Heart left ventricle (tissue), 16 donors: ENCODE results near the gene PDCD1LG2. TPM values are rescaled to one million over a fixed set of nuclear protein-coding genes. Genes with fewer than 3 reads are reported as not detected.

Experiments used
- ATAC-seq, 4 donors: fragments of 200-7000 bp; cut with Tn5 transposase; one replicate each; pipeline ENCODE4 v1.9.1; 2020 to 2022; ENCODE audit warnings: moderate library complexity in 4 of 4, mild to moderate bottlenecking in 3 of 4, moderate number of reproducible peaks in 1 of 4
- DNase-seq, 5 donors: peaks; one replicate each; pipeline ENCODE4 v3.0.0-alpha.2; 2020
- H3K27ac ChIP-seq, 12 donors: fragments of 200-600 bp; sonication (generic) in 4 of 12; one replicate each; pipeline versions ENCODE4 v1.5.0 to v1.8.0; 2016 to 2022; ENCODE audit warnings: mild to moderate bottlenecking in 2 of 12
- H3K27me3 ChIP-seq, 9 donors: fragments of 200-600 bp; sonication (generic) in 2 of 9; one replicate each; pipeline versions ENCODE4 v1.5.1 to v1.8.0; 2016 to 2022; ENCODE audit warnings: mild to moderate bottlenecking in 3 of 9
- H3K36me3 ChIP-seq, 9 donors: fragments of 200-600 bp; sonication (generic) in 2 of 9; one replicate each; pipeline versions ENCODE4 v1.5.0 to v1.8.0; 2018 to 2022; ENCODE audit warnings: mild to moderate bottlenecking in 2 of 9
- H3K4me1 ChIP-seq, 12 donors: fragments of 200-600 bp; sonication (generic) in 4 of 12; one replicate each; pipeline versions ENCODE4 v1.5.0 to v1.8.0; 2016 to 2022; ENCODE audit warnings: mild to moderate bottlenecking in 3 of 12
- H3K4me3 ChIP-seq, 12 donors: fragments of 200-600 bp; sonication (generic) in 4 of 12; one replicate each; pipeline versions ENCODE4 v1.5.0 to v1.8.0; 2017 to 2022; ENCODE audit warnings: mild to moderate bottlenecking in 9 of 12, moderate library complexity in 4 of 12
- H3K9me3 ChIP-seq, 12 donors: fragments of 200-600 bp; sonication (generic) in 4 of 12; one replicate each; pipeline versions ENCODE4 v1.5.0 to v1.8.0; 2016 to 2022; ENCODE audit warnings: mild to moderate bottlenecking in 1 of 12
- CTCF ChIP-seq, 12 donors: fragments of 200-600 bp; sonication (generic) in 4 of 12; IDR thresholded peaks; one replicate each; pipeline versions ENCODE4 v1.5.0 to v1.8.0; 2018 to 2022; ENCODE audit warnings: antibody characterized with exemption in 12 of 12, mild to moderate bottlenecking in 5 of 12
- POLR2A ChIP-seq, 2 donors: fragments of 450-650 bp; IDR thresholded peaks; one replicate each; pipeline ENCODE4 v1.6.1; 2017; ENCODE audit warnings: antibody characterized with exemption in 2 of 2, mild to moderate bottlenecking in 2 of 2, moderate library complexity in 2 of 2
- WGBS, 4 donors: extraction: QIAGEN DNeasy Blood & Tissue Kit in 2 of 4; methylation state at CpG; one replicate each; pipeline versions ENCODE4 v1.1.5 to v1.1.7; 2013 to 2018; 5-methylcytosine and 5-hydroxymethylcytosine counted together
- intact Hi-C, 10 donors: fragments of 100-400 bp; cut with DNase I; formaldehyde crosslinking; loops; one replicate each; pipeline versions ENCODE4 v1.11.1 to v1.14.2; 2022
- polyA plus RNA-seq, 2 donors: library from polyadenylated mRNA; stranded (reverse); fragments of 200-250 nt; gene quantifications; one replicate each; pipeline ENCODE4 v1.2.3, GENCODE V29; 2013
- total RNA-seq, 9 donors: library from RNA; depleted of rRNA in 2 of 9; stranded (reverse); fragments of >200 nt in 2 of 9; fragmentation: NEBNext Ultra II Directional in 3 of 9; extraction: Animal tissue kit (Norgen Biotek cat#: 25700) in 3 of 9; gene quantifications; one replicate each; pipeline versions ENCODE4 v1.1.0 to v1.2.4, GENCODE V29; 2016 to 2023
- donor health status: ischemic (EF 13 %, LVEDD 7.1; RV severe dilation, severe dysfunction).
- donor health status: healthy with polysubstance abuse.
- donor health status: DM: no; HTN: yes; CAD: no.
- donor health status: DM: no; HTN: no; CAD: no.
- donor health status: ischemic (EF 25% LVEDD 6.9; RV normal size, moderate dysfunction).
- donor health status: ischemic (EF 25% LVEDD 5.7; RV mildly dilated, moderate dysfunction).
- donor health status: healthy.
- donor health status: DM: yes; HTN: yes; CAD: no.
- donor health status: ischemic (EF 35%, LVEDD 5.7; RV mildly dilated, moderate dysfunction).
- donor health status: nonischemic (EF 11% LVEDD 7.7; RV severe dilation, severe dysfunction).
- donor health status: DM: yes; HTN: yes; CAD: no.
- donor health status: PGD.
- donor health status: ischemic (EF 29% LVEDD 5.4; RV normal size, mild dysfunction).
- donor health status: nonischemic (EF 23%, LVEDD 6.1; RV moderate dilation, normal function).

Gene PDCD1LG2
- total and polyA plus RNA-seq, 11 donors: 0.53 to 10.5 (median 1.1) TPM

GRCh38 chr9:5479994-5480694, 30.2 kb upstream of the PDCD1LG2 start:
- TF ChIP-seq CTCF (IDR thresholded peaks at IDR 0.05): no peak
- TF ChIP-seq POLR2A (IDR thresholded peaks at IDR 0.05): no peak
- Histone ChIP-seq H3K36me3 (no peaks in the 10 kb centered on the region), H3K4me3 (no peak overlapping the region), H3K27ac (no peak overlapping the region), H3K27me3 (no peaks in the 10 kb centered on the region), H3K4me1 (peaks cover 0 to 3% (median 0%) of the 10 kb centered on the region in 12 donors), H3K9me3 (no peaks in the 10 kb centered on the region)
- ATAC-seq (no peak), DNase-seq (no peak)
- WGBS, 4 donors: 88 to 90% (median 89%) methylated on average over 3 of the region's 3 CpGs
- intact Hi-C loops: no loop called here

GRCh38 chr9:5480919-5481318, 29.4 kb upstream of the PDCD1LG2 start:
- DNase-seq (no peak), ATAC-seq (no peak)
- H3K4me1 ChIP-seq: peaks cover 0 to 3% (median 0%) of the 10 kb centered on the region in 12 donors
- intact Hi-C loops: no loop called here
- no peak for TF ChIP-seq POLR2A (IDR thresholded peaks at IDR 0.05)
- TF ChIP-seq CTCF (IDR thresholded peaks at IDR 0.05): no peak
- WGBS, 4 donors: 92 to 94% (median 93%) methylated on average over 4 of the region's 4 CpGs
- no peak overlapping the region for H3K27ac ChIP-seq
- no peaks in the 10 kb centered on the region for H3K36me3 ChIP-seq
- H3K27me3 ChIP-seq: no peaks in the 10 kb centered on the region
- H3K9me3 ChIP-seq: no peaks in the 10 kb centered on the region
- H3K4me3 ChIP-seq: no peak overlapping the region

- Histone ChIP-seq H3K4me1 (peaks cover 0 to 3% (median 0%) of the 10 kb centered on the region in 12 donors), H3K36me3 (no peaks in the 10 kb centered on the region), H3K27me3 (no peaks in the 10 kb centered on the region), H3K4me3 (no peak overlapping the region), H3K27ac (no peak overlapping the region), H3K9me3 (no peaks in the 10 kb centered on the region)
- DNase-seq (no peak), ATAC-seq (no peak)
- WGBS, 4 donors: 84 to 93% (median 89%) methylated on average over 5 of the region's 5 CpGs
- TF ChIP-seq CTCF (IDR thresholded peaks at IDR 0.05) (no peak), POLR2A (IDR thresholded peaks at IDR 0.05) (no peak)
- intact Hi-C loops: no loop called here
These were observed 28.9 kb upstream of the PDCD1LG2 start for GRCh38 chr9:5481322-5482040.

- Histone ChIP-seq H3K9me3 (no peaks in the 10 kb centered on the region), H3K4me3 (no peak overlapping the region), H3K27me3 (no peaks in the 10 kb centered on the region), H3K27ac (no peak overlapping the region), H3K4me1 (peaks cover 0 to 3% (median 0%) of the 10 kb centered on the region in 12 donors), H3K36me3 (no peaks in the 10 kb centered on the region)
- no peak for ATAC-seq
- intact Hi-C loops: no loop called here
- TF ChIP-seq CTCF (IDR thresholded peaks at IDR 0.05): no peak
- no peak for TF ChIP-seq POLR2A (IDR thresholded peaks at IDR 0.05)
- DNase-seq: no peak
- 84 to 94% (median 87%) methylated on average over 8 of the region's 8 CpGs for WGBS, 4 donors
These were observed 28.1 kb upstream of the PDCD1LG2 start for GRCh38 chr9:5482194-5482593.
